ENCODE measurements around the gene GCSAML. TPM values are rescaled to one million over a fixed set of nuclear protein-coding genes. Genes with fewer than 3 reads are reported as not detected.
A peak's percentile ranks its signal among the peaks of the same experiment; 100 is the strongest.

The GCSAML gene
- total and polyA plus RNA-seq, 9 of the 15 experiments (the other 6 are each of a cell fraction or from before 2014, with no cell fraction given), result 0.01 TPM; not detected in 8

DNA sequence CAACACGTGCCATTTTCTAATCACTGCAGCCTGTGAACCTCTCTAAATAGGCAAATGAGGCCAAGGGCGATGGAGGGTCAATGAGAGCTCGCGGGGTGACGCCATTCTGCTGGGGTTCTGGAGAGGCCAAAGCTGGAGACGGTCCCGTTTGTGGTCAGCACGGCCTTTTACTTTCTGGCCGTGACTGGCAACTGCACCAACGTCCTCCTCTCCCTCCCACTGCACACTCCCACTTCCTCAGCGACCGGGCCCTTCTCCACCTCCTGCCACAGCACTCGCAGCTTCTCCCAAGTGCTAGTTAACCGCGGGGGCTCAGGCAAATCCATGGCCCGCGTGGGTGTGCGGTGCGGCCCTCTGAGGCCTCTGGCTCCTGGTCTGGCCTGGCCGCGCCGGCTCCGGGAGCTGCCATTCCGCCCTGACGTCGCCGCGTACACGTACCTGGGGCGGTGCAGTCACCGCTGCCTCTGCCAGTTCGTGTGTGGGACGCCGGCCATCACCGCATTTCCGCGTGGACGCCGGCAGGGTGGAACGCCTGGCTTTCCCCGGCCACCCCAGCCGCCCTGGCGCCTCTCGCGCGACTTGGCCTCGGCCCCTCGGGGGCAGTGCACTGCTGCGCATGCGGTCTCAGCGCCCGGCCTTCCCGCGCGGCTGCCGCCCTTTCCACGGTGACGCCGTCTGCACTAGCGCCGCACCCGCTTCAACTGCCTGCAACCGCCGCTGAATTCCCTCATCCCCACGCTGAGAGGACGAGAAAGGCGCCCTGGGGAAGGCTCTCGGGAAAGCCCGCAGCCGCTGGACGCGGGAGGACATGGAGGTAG is 30.9 kb upstream of the GCSAML start (continued):
- TF ChIP-seq, protein P1, sequence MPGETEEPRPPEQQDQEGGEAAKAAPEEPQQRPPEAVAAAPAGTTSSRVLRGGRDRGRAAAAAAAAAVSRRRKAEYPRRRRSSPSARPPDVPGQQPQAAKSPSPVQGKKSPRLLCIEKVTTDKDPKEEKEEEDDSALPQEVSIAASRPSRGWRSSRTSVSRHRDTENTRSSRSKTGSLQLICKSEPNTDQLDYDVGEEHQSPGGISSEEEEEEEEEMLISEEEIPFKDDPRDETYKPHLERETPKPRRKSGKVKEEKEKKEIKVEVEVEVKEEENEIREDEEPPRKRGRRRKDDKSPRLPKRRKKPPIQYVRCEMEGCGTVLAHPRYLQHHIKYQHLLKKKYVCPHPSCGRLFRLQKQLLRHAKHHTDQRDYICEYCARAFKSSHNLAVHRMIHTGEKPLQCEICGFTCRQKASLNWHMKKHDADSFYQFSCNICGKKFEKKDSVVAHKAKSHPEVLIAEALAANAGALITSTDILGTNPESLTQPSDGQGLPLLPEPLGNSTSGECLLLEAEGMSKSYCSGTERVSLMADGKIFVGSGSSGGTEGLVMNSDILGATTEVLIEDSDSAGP (CRISPR knock-in tag; IDR thresholded peaks at IDR 0.05), result no peak
- no peak for TF ChIP-seq HSF4 (CRISPR knock-in tag; IDR thresholded peaks at IDR 0.05; ENCODE audit: borderline replicate concordance)
- no peak for TF ChIP-seq ETV6 (IDR thresholded peaks at IDR 0.05; ENCODE audit: borderline replicate concordance in 1 of 2, low read depth in 2 of 2, low read length in 1 of 2)
- no peak for TF ChIP-seq ETV6 (CRISPR knock-in tag; IDR thresholded peaks at IDR 0.05; ENCODE audit: borderline replicate concordance)
- no peak for TF ChIP-seq FOXJ2 (tag; IDR thresholded peaks at IDR 0.05)
- TF ChIP-seq, protein P2, sequence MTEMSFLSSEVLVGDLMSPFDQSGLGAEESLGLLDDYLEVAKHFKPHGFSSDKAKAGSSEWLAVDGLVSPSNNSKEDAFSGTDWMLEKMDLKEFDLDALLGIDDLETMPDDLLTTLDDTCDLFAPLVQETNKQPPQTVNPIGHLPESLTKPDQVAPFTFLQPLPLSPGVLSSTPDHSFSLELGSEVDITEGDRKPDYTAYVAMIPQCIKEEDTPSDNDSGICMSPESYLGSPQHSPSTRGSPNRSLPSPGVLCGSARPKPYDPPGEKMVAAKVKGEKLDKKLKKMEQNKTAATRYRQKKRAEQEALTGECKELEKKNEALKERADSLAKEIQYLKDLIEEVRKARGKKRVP (CRISPR knock-in tag; IDR thresholded peaks at IDR 0.05), result no peak
- TF ChIP-seq POLR2G (IDR thresholded peaks at IDR 0.05; ENCODE audit: low read depth, low read length), result peak; percentile 57
- TF ChIP-seq ZNF239 (CRISPR knock-in tag; IDR thresholded peaks at IDR 0.05), result no peak
